Mesenchymal stem cell (in vitro differentiated cells and primary cell): ENCODE results near the gene PHKG2.

Experiments
- DNase-seq: peaks from one replicate; pipeline ENCODE4 v3.0.0-alpha.2; 2013
- H2AFZ ChIP-seq: one replicate; pipeline ENCODE4 v1.6.1; 2013; ENCODE audit warnings: low read depth, mild to moderate bottlenecking, control low read depth, inconsistent platforms, low read length, moderate library complexity
- H2AK5ac ChIP-seq: 2 replicates; pipeline ENCODE4 v1.6.1; 2013; ENCODE audit warnings: low read length, moderate library complexity, mild to moderate bottlenecking, inconsistent platforms; ENCODE audit not compliant: severe bottlenecking
- H2BK120ac ChIP-seq: one replicate; pipeline ENCODE4 v1.6.1; 2013; ENCODE audit warnings: low read depth, mild to moderate bottlenecking, inconsistent platforms, low read length, moderate library complexity
- H2BK12ac ChIP-seq, 2 experiments: one replicate each; pipeline ENCODE4 v1.6.1; 2013; ENCODE audit warnings: inconsistent platforms in 2 of 2, low read length in 2 of 2, mild to moderate bottlenecking in 2 of 2, moderate library complexity in 2 of 2, control low read depth in 1 of 2
- H2BK15ac ChIP-seq: one replicate; pipeline ENCODE4 v1.6.1; 2013; ENCODE audit warnings: mild to moderate bottlenecking, low read depth, inconsistent platforms; ENCODE audit not compliant: poor library complexity, severe bottlenecking
- H2BK5ac ChIP-seq: 2 replicates; pipeline ENCODE4 v1.6.1; 2013; ENCODE audit warnings: low read depth, mild to moderate bottlenecking, low read length, control low read depth, inconsistent platforms; ENCODE audit not compliant: poor library complexity, severe bottlenecking
- H3K14ac ChIP-seq, 2 experiments: one replicate each; pipeline ENCODE4 v1.6.1; 2013; ENCODE audit warnings: inconsistent platforms in 2 of 2, low read length in 2 of 2, control low read depth in 1 of 2, mild to moderate bottlenecking in 1 of 2, moderate library complexity in 1 of 2
- H3K18ac ChIP-seq, 2 experiments: one replicate each; pipeline ENCODE4 v1.6.1; 2013; ENCODE audit warnings: inconsistent platforms in 2 of 2, low read length in 2 of 2, control low read depth in 1 of 2, low read depth in 1 of 2, mild to moderate bottlenecking in 1 of 2
- H3K23ac ChIP-seq, 2 experiments: one replicate each; pipeline ENCODE4 v1.6.1; 2013; ENCODE audit warnings: inconsistent platforms in 2 of 2, low read length in 2 of 2, mild to moderate bottlenecking in 2 of 2, moderate library complexity in 2 of 2, control low read depth in 1 of 2
- H3K27ac ChIP-seq: 2 replicates; pipeline ENCODE4 v1.5.1; 2013; ENCODE audit warnings: mild to moderate bottlenecking, moderate library complexity, low read length, control low read depth, inconsistent platforms; ENCODE audit not compliant: poor library complexity, severe bottlenecking
- H3K27me3 ChIP-seq, 2 experiments: 2 replicates each; pipeline versions ENCODE4 v1.6.1 to v1.7.0; 2013; ENCODE audit warnings: low read length in 2 of 2, mild to moderate bottlenecking in 2 of 2, moderate library complexity in 2 of 2, control low read depth in 1 of 2, inconsistent platforms in 1 of 2; ENCODE audit not compliant: control insufficient read depth in 1 of 2, insufficient read depth in 1 of 2
- H3K36me3 ChIP-seq, 2 experiments: 2 replicates each; pipeline versions ENCODE4 v1.6.1 to v1.7.0; 2013; ENCODE audit warnings: low read length in 2 of 2, control low read depth in 1 of 2, inconsistent platforms in 1 of 2, low read depth in 1 of 2, mild to moderate bottlenecking in 1 of 2; ENCODE audit not compliant: insufficient read depth in 2 of 2, control insufficient read depth in 1 of 2
- H3K4ac ChIP-seq, 2 experiments: one replicate each; pipeline ENCODE4 v1.6.1; 2013; ENCODE audit warnings: inconsistent platforms in 2 of 2, low read length in 2 of 2, mild to moderate bottlenecking in 2 of 2, moderate library complexity in 2 of 2, control low read depth in 1 of 2, low read depth in 1 of 2
- H3K4me1 ChIP-seq: 2 replicates; pipeline ENCODE4 v1.6.1; 2013; ENCODE audit warnings: low read depth, low read length, control low read depth; ENCODE audit not compliant: control insufficient read depth, insufficient read depth
- H3K4me2 ChIP-seq: 2 replicates; pipeline ENCODE4 v1.6.1; 2013; ENCODE audit warnings: low read length, mild to moderate bottlenecking, inconsistent platforms; ENCODE audit not compliant: poor library complexity, severe bottlenecking
- H3K4me3 ChIP-seq, 2 experiments: 2 replicates each; pipeline versions ENCODE4 v1.5.1 to v1.7.0; 2013; ENCODE audit warnings: low read length in 2 of 2, mild to moderate bottlenecking in 2 of 2, control low read depth in 1 of 2, low read depth in 1 of 2; ENCODE audit not compliant: insufficient read depth in 1 of 2
- H3K79me1 ChIP-seq: replicated peaks from 2 replicates; pipeline ENCODE4 v1.6.1; 2013; ENCODE audit warnings: mild to moderate bottlenecking, control low read depth, low read length, inconsistent platforms; ENCODE audit not compliant: poor library complexity, severe bottlenecking
- H3K9ac ChIP-seq: 2 replicates; pipeline ENCODE4 v1.7.0; 2013; ENCODE audit warnings: mild to moderate bottlenecking, low read length, moderate library complexity
- H3K9me3 ChIP-seq: 2 replicates; pipeline ENCODE4 v1.7.0; 2013; ENCODE audit warnings: mild to moderate bottlenecking, low read length; ENCODE audit not compliant: control insufficient read depth
- H4K8ac ChIP-seq: one replicate; pipeline ENCODE4 v1.6.1; 2013; ENCODE audit warnings: inconsistent platforms, mild to moderate bottlenecking, low read length, moderate library complexity
- H4K91ac ChIP-seq: one replicate; pipeline ENCODE4 v1.6.1; 2013; ENCODE audit warnings: mild to moderate bottlenecking, low read length, inconsistent platforms
- WGBS: methylation state at CpG from one replicate; pipeline ENCODE4 v1.1.7; 2013; ENCODE audit warnings: mixed read lengths; 5-methylcytosine and 5-hydroxymethylcytosine counted together

Gene PHKG2

GRCh38 chr16:30783280-30784109 lies 35.3 kb downstream of the PHKG2 start:
- no peaks in the 10 kb centered on the region for H3K27me3 ChIP-seq
- H3K9me3 ChIP-seq: no peaks in the 10 kb centered on the region
- H3K23ac ChIP-seq: no peak overlapping the region
- H2BK12ac ChIP-seq: no peak overlapping the region
- no peak overlapping the region for H3K4me2 ChIP-seq
- H3K27ac ChIP-seq: no peak overlapping the region
- H3K36me3 ChIP-seq: peaks cover 31 to 65% of the 10 kb centered on the region in 2 experiments
- H3K4ac ChIP-seq: no peak overlapping the region
- WGBS: 97% methylated on average over 57 of the region's 57 CpGs
- no peak overlapping the region for H2AFZ ChIP-seq
- no peak for DNase-seq
- H2BK5ac ChIP-seq: no peak overlapping the region
- H4K8ac ChIP-seq: no peak overlapping the region
- H2AK5ac ChIP-seq: no peak overlapping the region
- no peak overlapping the region for H3K9ac ChIP-seq
- no peak overlapping the region for H2BK120ac ChIP-seq
- H3K79me1 ChIP-seq: peaks cover 44% of the 10 kb centered on the region
- H3K14ac ChIP-seq: no peak overlapping the region
- no peak overlapping the region for H2BK15ac ChIP-seq
- no peak overlapping the region for H3K18ac ChIP-seq
- H3K4me1 ChIP-seq: peaks cover 11% of the 10 kb centered on the region
- no peak overlapping the region for H3K4me3 ChIP-seq
- no peak overlapping the region for H4K91ac ChIP-seq

DNA sequence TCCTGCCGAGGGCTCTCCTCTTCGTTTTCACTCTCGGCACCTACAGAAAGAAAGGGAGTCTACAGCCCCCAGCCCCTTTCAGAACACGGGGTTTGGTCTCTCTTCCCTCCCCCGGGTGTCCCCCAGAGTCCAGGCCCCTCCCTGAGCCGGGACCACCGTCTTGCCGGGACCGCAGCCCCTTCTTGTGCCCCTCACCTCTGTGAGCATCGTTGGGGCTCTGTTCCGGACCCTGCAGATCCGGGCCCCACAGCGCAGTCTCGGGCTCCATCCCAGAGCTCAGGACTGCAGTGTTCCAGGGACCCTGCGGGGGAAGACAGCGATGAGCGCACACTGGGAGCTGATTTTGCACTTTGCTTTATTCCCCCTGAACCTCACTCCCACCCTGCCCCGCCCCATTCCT lies 36.0 kb downstream of the PHKG2 start:
- Histone ChIP-seq H3K4me2 (no peak overlapping the region), H2AK5ac (no peak overlapping the region), H2BK120ac (no peak overlapping the region), H3K23ac (no peak overlapping the region), H3K9me3 (no peaks in the 10 kb centered on the region), H2BK5ac (no peak overlapping the region), H3K4me3 (no peak overlapping the region), H3K4me1 (peaks cover 11% of the 10 kb centered on the region), H2BK12ac (no peak overlapping the region), H4K91ac (no peak overlapping the region), H4K8ac (no peak overlapping the region), H3K79me1 (peaks cover 40% of the 10 kb centered on the region), H2AFZ (no peak overlapping the region), H3K18ac (no peak overlapping the region), H2BK15ac (no peak overlapping the region), H3K27ac (no peak overlapping the region), H3K14ac (no peak overlapping the region), H3K4ac (no peak overlapping the region), H3K27me3 (no peaks in the 10 kb centered on the region), H3K36me3 (peaks cover 31 to 58% of the 10 kb centered on the region in 2 experiments), H3K9ac (no peak overlapping the region)
- DNase-seq: no peak
- WGBS: 97% methylated on average over 18 of the region's 18 CpGs

DNA sequence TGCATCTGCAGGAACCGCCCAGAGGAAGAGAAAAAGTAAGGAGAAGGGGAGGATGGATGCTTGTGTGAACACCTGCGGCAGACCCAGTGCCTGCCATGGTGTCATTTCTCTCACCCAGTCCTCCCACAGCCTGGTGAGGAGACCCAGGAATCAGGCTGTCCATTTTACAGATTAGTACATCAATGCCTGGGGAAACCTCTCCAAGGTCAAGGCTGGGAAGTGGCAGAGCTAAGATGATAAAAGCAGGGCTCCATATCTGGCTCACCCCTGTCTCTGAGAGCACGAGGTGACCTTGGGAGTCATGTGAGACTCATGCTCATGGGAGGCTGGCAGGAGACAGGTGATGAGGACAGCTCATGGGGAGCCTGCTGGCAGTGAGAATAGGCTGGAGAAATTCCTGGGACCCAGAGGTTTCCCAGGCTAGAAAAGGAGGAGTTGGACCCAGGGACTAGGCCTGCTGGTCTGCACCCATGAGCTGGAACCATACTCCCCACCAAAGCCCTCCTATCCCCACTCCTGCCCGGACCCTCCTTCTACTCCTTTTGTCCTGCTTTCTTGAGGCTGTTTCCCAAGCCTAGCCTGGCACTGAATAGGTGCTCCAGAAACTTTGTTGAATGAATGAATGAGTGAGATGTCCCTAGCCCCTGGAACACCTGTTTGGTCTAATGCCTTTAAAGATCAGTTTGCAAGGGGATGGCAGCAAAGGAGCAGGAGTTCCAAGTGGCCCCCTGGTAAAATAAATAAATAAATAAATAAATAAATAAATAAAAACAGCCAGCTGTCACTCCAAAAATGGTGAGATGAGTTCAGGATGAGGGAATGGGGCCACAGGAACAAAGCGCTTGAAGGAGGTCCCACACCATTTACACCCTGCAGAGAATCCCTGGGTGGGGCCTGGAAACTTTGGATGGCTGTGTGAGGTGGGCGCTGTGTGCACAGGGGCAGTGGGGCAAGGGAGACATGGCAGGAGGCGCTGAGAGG lies 37.2 kb downstream of the PHKG2 start:
- Histone ChIP-seq H2BK15ac (peak overlapping the region; percentile 54), H3K14ac (no peak overlapping the region), H3K79me1 (peaks cover 34% of the 10 kb centered on the region), H3K4me2 (peak overlapping the region; percentile 81), H3K9ac (peak overlapping the region; percentile 85), H3K4me3 (peak overlapping the region; percentile 67 to 81), H2BK12ac (no peak overlapping the region), H3K27ac (no peak overlapping the region), H3K18ac (no peak overlapping the region), H3K4me1 (peaks cover 11% of the 10 kb centered on the region), H4K8ac (peak overlapping the region; percentile 73), H3K23ac (peak overlapping the region in 1 of 2 experiments; percentile 74), H3K9me3 (no peaks in the 10 kb centered on the region), H2AFZ (no peak overlapping the region), H2AK5ac (no peak overlapping the region), H3K27me3 (no peaks in the 10 kb centered on the region), H4K91ac (peak overlapping the region; percentile 66), H2BK120ac (no peak overlapping the region), H3K4ac (no peak overlapping the region), H2BK5ac (no peak overlapping the region), H3K36me3 (peaks cover 26 to 46% of the 10 kb centered on the region in 2 experiments)
- 85% methylated on average over 4 of the region's 7 CpGs for WGBS
- DNase-seq: no peak
